NCI-H446 treated with DMSO at 0.1 percent for 48 hours (cell line): ENCODE data around the gene PCDHA5.
"Not testable (repeated sequence)": the region's sequence is repeated elsewhere in the genome, so short reads cannot be mapped to it uniquely, and the experiment has no call there.

Experiments
- DNase-seq: peaks from one replicate; lab custom pipeline; 2025; lab: John Stamatoyannopoulos, UW

The PCDHA5 gene

DNA sequence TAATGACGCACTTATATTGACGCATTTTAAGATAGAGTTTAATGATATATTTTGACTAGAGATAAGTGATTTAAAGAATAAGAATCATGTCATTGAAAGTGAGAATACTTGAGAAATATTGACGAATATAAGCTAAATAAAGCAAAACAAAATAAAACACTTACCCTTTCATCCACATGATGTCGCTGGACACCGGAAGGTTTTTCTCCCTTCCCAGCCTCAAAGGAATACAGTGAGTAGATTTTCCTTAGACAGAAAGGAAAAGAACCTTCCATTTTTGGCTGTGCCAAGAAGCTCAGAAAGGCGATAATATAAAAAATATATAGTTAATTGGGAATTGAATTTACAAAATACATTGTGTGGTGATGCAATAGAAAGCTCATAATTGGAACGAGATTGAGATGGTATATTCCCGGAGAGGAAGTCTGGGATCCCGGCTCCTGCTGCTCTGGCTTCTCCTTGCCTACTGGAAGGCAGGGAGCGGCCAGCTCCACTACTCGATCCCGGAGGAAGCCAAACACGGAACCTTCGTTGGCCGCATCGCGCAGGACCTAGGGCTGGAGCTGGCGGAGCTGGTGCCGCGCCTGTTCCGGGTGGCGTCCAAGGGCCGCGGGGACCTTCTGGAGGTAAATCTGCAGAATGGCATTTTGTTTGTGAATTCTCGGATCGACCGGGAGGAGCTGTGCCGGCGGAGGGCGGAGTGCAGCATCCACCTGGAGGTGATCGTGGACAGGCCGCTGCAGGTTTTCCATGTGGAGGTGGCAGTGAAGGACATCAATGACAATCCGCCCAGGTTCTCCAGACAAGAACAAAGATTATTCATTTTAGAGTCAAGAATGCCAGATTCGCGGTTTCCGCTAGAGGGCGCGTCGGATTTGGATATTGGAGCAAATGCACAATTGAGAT, at the start of gene PCDHA5:
TSS of gene PCDHA5 (plus strand) at position 239 of the 906 bp plus-strand sequence.
- DNase-seq = no peak

DNA sequence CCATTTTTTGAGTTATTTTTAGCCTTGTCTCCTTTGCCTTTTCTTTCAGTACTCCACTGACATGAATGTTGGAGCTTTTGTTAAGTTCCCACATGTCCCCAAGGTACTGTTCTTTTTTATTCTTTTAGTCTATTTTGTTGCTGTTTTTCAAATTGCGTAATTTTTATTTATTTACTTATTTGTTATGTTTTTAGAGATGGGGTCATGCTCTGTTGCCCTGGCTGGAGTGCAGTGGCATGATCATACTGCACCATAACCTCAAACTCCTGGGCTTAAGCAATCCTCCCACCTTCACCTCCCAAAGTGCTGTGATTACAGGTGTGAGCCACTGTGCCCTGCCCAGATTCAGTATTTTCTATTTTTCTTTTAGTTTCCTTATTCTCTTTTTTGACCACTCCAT, 40.9 kb upstream of the PCDHA5 start:
- no peak for DNase-seq

DNA sequence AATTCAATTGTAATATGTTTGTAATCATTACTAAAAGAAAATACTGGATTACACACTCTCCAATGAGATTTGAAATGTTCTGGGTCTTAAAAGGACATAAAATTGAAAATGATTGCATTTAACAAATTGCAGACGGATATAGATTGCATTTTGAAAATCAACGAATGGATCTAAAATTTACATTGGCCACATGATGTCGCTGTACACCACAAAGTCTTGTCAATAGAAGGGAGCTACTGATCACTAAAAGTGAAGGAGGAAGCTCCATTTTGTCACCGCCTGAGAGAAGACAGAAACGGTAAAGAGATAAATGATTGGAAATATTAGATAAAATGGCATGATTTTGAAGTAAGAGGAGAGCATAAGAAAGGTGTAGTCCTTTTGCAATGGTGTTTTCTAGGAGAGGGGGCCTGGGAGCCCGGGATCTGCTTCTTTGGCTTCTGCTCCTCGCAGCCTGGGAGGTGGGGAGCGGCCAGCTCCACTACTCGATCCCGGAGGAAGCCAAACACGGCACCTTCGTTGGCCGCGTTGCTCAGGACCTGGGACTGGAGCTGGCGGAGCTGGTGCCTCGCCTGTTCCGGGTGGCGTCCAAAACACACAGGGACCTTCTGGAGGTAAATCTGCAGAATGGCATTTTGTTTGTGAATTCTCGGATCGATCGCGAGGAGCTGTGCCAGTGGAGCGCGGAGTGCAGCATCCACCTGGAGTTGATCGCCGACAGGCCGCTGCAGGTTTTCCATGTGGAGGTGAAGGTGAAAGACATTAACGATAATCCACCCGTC, 35.3 kb upstream of the PCDHA5 start, which contains the start of gene PCDHA1:
TSS of gene PCDHA1 (plus strand) at position 236 of the 782 bp plus-strand sequence.
- peak; percentile 19 for DNase-seq

DNA sequence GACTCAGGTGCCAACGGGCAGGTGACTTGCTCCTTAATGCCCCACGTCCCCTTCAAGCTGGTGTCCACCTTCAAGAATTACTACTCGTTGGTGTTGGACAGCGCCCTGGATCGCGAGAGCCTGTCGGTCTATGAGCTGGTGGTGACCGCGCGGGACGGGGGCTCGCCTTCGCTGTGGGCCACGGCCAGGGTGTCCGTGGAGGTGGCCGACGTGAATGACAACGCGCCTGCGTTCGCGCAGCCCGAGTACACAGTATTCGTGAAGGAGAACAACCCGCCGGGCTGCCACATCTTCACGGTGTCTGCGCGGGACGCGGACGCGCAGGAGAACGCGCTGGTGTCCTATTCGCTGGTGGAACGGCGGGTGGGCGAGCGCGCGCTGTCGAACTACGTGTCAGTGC, 34.0 kb upstream of the PCDHA5 start:
- not testable (repeated sequence) for DNase-seq

- DNase-seq = not testable (repeated sequence)
Measured at GRCh38 chr5:140787849-140788504, 33.4 kb upstream of the PCDHA5 start.

GRCh38 chr5:140791089-140791488, 30.3 kb upstream of the PCDHA5 start:
- no peak for DNase-seq

DNA sequence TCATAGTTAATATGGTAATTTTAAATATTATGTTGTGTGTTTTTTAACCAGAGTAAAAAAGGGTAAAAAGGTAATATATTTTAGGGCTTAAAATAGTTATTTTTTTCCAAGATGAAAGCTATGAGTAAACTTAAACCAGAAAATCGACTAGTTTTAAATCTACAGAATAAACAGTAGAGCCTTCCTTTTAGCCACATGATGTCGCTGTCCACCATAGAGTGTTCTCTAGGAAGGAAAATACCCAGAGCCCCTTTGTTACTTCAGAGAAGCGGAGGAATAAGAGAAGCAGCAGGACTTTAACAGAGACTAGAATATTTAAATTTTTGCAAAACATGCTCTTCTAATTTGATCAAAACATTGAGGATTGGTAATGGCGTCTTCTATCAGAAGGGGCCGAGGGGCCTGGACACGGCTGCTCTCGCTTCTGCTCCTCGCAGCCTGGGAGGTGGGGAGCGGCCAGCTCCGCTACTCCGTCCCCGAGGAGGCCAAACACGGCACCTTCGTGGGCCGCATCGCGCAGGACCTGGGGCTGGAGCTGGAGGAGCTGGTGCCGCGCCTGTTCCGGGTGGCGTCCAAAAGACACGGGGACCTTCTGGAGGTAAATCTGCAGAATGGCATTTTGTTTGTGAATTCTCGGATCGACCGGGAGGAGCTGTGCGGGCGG, 26.7 kb upstream of the PCDHA5 start, which contains the start of gene PCDHA2:
TSS of gene PCDHA2 (plus strand) at position 258 of the 664 bp plus-strand sequence.
- DNase-seq = peak; percentile 70

GRCh38 chr5:140795259-140795641, 26.2 kb upstream of the PCDHA5 start:
- peak; percentile 30 for DNase-seq

DNA sequence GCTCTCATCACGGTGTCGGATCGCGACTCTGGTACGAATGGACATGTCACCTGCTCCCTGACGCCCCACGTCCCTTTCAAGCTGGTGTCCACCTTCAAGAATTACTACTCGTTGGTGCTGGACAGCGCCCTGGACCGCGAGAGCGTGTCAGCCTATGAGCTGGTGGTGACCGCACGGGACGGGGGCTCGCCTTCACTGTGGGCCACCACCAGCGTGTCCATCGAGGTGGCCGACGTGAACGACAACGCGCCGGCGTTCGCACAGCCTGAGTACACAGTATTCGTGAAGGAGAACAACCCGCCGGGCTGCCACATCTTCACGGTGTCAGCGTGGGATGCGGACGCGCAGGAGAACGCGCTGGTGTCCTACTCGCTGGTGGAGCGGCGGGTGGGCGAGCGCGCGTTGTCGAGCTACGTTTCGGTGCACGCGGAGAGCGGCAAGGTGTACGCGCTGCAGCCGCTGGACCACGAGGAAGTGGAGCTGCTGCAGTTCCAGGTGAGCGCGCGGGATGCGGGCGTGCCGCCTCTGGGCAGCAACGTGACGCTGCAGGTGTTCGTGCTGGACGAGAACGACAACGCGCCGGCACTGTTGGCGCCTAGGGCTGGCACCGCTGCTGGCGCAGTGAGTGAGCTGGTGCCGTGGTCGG, 25.2 kb upstream of the PCDHA5 start:
- not testable (repeated sequence) for DNase-seq

DNA sequence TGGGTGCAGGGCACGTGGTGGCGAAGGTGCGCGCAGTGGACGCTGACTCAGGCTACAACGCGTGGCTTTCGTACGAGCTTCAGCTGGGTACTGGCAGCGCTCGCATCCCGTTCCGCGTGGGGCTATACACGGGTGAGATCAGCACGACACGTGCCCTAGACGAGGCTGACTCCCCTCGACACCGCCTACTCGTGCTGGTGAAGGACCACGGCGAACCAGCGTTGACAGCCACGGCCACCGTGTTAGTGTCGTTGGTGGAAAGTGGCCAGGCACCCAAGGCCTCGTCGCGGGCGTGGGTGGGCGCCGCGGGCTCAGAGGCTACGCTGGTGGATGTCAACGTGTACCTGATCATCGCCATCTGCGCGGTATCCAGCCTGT, 24.7 kb upstream of the PCDHA5 start:
- no peak for DNase-seq

GRCh38 chr5:140800816-140801493, 20.5 kb upstream of the PCDHA5 start, which contains the start of gene PCDHA3:
Gene PCDHA3 (plus strand): TSS chr5:140801057.
- DNase-seq = no peak

DNA sequence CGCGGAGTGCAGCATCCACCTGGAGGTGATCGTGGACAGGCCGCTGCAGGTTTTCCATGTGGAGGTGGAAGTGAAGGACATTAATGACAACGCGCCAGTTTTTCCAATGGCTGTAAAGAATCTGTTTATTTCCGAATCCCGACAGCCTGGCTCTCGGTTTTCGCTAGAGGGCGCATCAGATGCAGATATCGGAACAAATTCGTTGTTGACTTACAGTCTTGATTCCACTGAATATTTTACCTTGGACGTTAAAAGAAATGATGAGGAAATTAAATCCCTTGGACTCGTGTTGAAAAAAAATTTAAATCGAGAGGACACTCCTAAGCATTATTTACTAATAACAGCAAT, 19.9 kb upstream of the PCDHA5 start:
- DNase-seq = no peak

GRCh38 chr5:140802381-140802780, 19.0 kb upstream of the PCDHA5 start:
- not testable (repeated sequence) for DNase-seq

DNA sequence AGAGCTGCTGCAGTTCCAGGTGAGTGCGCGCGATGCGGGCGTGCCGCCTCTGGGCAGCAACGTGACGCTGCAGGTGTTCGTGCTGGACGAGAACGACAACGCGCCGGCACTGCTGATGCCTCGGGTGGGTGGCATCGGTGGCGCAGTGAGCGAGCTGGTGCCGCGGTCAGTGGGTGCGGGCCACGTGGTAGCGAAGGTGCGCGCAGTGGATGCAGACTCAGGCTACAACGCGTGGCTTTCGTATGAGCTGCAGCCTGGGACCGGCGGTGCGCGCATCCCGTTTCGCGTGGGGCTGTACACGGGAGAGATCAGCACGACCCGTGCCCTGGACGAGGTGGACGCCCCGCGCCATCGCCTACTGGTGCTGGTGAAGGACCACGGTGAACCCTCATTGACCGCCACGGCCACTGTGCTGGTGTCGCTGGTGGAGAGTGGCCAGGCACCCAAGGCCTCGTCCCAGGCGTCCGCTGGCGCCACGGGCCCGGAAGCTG, 18.6 kb upstream of the PCDHA5 start:
- DNase-seq = no peak

DNA sequence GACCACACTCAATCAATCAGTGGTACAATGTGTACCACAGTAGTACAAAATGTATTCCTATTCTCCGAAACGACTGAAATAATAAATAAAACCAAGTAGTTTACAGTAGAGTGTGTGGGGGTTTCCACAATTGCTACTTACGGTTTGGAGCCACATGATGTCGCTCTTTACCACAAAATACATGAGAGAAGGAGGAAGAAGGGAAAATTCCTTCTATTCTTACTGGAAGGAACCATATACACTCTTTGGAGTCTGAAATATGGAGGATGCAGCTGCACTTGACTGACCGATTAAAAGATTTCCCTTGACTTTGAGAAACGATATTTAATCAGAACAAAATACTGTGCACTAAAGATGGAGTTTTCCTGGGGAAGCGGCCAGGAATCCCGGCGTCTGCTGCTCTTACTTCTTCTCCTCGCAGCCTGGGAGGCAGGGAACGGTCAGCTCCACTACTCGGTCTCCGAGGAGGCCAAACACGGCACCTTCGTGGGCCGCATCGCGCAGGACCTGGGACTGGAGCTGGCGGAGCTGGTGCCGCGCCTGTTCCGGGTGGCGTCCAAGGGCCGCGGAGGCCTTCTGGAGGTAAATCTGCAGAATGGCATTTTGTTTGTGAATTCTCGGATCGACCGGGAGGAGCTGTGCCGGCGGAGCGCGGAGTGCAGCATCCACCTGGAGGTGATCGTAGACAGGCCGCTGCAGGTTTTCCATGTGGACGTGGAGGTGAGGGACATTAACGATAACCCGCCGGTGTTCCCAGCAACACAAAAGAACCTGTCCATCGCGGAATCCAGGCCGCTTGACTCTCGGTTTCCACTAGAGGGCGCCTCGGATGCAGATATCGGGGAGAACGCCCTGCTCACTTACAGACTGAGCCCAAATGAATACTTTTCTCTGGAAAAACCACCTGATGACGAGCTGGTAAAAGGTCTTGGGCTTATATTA, 14.3 kb upstream of the PCDHA5 start, which contains the start of gene PCDHA4:
TSS of gene PCDHA4 (plus strand) at position 235 of the 942 bp plus-strand sequence.
- DNase-seq = no peak

- not testable (repeated sequence) for DNase-seq
Measured at GRCh38 chr5:140808241-140808888, 13.0 kb upstream of the PCDHA5 start.

GRCh38 chr5:140808889-140809291, 12.5 kb upstream of the PCDHA5 start:
- no peak for DNase-seq

- DNase-seq = no peak
Measured at GRCh38 chr5:140822281-140822629, 842 bp downstream of the PCDHA5 start.

DNA sequence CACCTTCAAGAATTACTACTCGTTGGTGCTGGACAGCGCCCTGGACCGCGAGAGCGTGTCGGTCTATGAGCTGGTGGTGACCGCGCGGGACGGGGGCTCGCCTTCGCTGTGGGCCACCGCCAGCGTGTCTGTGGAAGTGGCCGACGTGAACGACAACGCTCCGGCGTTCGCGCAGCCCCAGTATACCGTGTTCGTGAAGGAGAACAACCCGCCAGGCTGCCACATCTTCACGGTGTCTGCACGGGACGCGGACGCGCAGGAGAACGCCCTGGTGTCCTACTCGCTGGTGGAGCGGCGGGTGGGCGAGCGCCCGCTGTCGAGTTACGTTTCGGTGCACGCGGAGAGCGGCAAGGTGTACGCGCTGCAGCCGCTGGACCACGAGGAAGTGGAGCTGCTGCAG, 1.6 kb downstream of the PCDHA5 start:
- not testable (repeated sequence) for DNase-seq
